Measurements from ENCODE around the gene ALDH1A1.

ALDH1A1 gene

DNA sequence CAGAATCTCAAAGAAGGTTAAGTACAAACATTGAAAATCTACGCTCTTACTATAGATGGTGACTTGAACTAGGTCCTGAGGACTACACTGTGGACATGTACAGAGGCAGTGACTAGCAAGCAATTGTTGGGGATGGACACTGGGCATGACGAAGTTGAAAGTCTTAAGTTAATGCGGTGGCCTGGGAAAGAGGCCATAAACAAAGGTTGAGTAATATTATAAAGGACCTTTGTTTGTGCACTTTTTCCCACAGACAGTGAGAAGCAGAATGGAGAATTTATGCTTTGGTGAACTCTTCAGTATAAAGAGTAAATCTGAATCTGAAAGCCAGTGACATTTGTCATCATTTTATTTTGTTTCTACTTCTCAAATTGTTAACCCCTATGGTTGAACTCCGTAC, 15.3 kb downstream of the ALDH1A1 start:
- DNase-seq = no peak

DNA sequence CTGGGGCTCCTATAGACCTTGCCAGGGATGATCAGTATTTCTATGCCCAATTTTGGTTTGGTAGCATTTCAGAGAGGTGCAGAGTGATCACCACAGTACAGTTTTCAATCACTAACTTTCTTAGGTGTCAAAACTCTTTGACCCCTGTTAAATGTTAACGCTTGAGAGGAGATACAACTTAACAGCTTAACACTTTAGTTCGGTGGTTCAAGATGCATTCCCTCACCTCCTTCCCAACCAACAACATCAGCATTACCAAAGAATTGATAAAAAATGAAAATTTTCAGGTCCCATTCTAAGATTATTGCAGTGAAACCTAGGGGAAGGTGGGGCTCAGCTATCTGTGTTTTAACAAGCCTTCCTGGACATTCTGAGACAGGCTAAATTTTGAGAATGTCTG, 16.2 kb downstream of the ALDH1A1 start:
- no peak for DNase-seq

DNA sequence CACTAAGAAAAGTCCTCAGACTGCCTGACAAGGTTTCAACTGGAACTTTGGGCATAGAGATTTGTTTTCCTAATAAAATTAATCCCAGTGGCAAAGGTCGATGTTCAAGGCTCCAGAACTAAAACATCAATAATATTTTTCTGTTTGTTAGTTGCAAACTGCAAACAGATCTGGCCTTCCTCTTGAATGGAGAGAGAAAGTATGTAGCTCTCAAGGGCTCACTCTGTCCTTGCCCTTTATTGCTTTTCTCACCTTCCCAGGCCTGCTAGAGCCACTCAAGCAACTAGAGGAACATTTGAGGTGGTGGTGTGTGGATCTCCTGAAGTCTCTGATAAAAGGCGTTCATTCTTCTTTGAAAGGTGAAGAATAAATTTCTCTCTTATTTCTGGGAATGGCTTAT, 16.6 kb downstream of the ALDH1A1 start:
- no peak for DNase-seq

DNA sequence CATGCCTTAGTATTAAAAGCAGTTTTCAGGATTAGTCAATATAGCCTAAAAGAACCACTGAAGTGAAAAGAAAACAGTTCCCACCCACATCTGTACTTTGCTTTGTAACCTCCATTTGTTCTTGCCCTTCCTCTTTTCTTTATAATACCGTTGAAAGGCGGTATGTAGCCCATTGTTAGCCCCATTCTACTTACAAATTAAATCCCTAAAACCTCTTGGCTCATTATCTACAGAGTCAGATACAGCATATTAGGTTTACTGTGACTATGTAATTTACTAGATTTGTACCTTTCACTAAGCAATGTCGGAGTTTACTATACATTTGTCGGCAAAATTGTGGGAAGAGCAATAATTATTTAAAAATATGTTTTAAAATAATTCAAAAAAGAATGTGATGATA, 17.3 kb downstream of the ALDH1A1 start:
- no peak for DNase-seq

DNA sequence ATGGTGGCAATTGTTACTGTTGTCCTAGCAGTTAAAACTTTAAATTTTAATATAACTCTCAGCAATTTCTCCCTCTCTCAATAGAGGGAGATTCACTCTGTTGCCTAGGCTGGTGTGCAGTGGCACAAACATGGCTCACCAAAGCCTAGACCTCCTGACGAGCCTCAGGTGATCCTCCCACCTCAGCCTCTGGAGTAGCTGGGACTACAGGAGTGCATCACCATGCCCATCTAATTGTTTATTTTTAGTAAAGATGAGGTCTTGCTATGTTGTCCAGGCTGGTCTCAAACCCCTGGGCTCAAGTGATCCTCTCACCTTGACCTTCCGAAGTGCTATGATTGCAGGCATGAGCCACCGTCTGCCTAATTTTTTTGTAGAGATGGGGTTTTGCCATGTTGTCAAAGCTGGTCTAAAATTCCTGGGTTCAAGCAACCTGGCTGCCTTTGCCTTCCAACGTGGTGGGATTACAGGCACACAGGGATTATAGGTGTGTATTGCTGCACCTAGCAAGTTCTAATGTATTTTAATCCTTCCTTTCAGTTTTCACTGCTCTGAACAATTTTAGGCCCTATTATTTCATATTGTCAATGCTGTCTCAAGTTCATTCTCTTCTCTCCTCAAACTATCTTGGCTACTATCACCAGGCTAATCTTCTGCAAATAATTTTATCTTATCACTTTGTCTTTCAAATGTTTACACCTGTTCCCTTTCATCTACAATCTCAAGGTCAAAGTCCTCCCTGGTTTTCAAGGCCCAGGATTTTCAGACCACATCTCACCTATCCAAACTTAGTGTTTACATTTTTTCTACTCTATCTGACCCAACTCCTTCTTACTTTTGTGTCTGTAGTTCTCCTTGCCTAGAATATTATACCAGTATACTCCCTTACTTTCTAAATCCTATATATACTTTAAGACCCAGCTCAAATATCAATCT, 18.9 kb downstream of the ALDH1A1 start:
- no peak for DNase-seq

DNA sequence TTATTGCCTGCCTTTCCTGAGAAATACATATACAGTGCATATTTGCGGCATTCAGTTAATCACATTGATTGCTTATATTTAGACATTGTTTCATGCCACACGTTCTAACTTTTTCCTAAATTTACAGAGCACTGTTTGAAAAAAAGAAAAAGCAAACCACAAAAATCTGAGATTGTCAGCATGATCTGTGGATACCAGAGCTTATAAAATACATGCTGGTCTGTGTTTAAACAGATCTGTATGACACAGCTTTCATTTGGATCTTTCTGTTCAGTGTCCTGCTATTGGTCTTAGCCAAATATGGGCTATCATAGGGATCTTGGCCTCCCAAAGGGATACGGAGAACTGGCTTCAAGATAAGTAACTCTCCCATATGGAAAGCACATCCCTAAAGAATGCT, 20.2 kb downstream of the ALDH1A1 start:
- DNase-seq = no peak

DNA sequence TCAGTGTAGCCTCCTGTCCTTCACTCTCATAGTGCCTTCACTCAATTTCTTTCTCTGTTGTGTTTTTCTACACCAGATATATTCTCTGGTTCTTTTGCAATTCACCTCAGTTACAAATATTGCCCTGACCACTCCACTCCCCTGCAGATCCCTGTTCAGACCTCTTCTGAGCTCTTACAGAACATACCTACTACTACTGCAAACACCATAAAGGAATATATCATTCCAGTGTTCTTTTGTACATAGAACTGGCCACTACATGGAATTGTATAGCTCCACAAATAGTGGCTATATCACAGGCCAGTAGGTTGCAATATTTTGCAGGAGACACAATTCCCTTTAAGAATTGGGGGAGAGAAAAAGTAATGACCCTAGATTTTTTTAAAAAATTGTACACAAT, 21.0 kb downstream of the ALDH1A1 start:
- DNase-seq = no peak

DNA sequence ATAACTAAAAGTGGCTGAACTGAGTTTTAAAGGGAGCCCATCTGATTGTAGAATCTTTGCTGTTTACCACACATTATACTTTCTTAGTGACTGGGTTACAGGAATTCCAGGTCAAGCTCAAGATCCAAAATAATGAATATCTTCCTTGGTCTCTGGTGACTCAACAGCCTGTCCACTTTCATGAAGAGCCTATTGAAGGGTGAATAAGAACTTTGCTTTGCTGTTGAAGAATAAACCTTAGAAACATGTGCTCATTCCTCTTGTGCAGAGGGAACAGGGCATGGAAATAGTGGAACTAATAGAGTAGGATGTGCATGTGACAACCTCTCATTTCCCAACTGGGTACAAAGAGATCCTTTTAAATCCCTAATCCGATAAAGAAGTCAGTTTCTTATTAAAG, 21.4 kb downstream of the ALDH1A1 start:
- DNase-seq = no peak

DNA sequence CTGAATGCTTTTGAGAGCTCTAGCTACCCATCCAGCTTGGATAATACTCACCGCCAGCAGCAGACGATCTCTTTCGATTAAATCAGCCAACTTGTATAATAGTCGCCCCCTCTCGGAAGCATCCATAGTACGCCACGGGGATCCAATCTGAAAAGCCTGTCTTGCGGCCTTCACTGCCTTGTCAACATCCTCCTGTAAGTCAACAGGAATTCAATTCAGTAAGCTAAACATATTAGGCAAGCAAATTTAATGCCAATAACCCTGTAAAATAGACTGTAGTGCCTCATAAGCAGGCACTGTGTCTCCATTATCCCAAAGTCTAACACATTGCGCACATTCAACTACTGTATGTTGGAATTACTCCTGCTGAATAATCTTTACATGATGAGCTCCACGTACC, 22.0 kb downstream of the ALDH1A1 start:
- DNase-seq = no peak

DNA sequence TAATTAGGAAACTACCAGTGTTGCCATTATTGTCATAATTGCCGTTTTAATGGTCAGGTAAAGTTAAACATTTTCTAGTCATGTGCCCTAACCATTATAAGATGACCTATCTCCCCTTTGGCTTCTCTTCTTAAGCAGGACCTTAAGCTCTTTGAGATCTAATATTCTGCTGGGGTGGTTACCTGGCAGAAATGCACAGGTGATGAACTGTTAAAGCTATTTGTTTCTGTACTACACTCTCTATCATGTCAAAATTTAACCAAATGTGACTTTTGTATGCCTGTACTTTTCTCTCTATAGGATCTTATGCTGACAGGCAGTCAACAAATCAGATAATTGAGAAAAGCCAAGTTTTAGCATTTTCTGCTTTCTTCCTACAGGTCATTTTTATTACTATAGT, 23.3 kb downstream of the ALDH1A1 start:
- no peak for DNase-seq

DNA sequence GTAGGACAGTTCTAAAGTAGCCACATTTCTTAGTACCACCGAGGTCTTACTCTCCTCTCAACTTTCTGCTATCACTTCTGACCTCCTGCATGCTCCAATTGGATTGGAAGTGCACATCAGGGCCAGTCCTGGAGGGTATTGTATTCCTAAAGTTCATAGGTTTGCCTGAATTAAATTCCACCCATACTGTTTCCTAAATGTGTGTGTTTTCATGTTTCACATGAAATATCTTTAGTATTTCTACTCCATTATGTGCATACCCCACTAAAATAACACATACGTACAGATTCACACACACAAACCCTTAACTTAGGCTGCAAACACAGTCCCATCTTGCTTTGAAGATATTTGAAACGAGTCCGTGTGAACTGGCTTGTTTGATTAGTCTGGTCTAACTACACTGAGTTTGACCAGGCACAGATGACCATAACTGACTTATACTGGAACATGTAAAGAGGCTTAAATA, 24.8 kb downstream of the ALDH1A1 start:
- DNase-seq = no peak

DNA sequence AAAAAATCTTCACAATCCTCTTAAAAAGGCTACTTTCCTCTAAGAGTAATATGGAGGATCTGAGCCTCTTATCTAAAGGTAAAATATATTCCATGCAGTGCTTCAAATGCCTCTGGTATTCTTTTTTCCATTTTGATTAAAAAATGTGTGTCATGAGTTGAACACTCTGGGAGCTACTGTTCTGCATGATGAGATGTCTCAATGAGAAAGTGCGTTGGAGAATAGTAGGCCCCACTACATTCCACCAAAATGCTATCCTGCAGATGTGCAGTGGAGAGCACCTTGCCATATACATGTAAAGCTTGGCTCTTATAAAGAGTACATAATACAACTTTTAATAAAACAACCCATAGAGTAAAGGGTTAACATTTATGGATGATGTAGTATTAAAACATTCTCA, 26.3 kb downstream of the ALDH1A1 start:
- no peak for DNase-seq

DNA sequence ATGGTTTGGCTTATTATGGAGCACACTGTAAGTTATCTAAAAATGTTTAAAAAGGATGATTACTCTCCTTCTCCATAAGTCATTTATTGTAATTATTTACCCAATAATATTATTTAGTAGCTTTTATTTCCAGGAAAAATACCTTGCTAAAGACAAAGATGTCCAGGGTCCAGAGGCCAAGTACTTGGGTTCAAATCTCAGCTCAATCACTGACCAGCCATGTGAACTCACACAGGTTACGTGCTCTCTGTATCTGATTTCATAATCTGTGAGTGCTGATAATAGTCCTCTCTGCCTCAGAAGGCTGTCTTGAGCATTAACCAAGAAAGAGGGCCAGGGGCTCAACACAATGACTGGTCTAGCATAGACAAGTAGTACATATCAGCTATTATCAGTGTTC, 27.0 kb downstream of the ALDH1A1 start:
- no peak for DNase-seq

DNA sequence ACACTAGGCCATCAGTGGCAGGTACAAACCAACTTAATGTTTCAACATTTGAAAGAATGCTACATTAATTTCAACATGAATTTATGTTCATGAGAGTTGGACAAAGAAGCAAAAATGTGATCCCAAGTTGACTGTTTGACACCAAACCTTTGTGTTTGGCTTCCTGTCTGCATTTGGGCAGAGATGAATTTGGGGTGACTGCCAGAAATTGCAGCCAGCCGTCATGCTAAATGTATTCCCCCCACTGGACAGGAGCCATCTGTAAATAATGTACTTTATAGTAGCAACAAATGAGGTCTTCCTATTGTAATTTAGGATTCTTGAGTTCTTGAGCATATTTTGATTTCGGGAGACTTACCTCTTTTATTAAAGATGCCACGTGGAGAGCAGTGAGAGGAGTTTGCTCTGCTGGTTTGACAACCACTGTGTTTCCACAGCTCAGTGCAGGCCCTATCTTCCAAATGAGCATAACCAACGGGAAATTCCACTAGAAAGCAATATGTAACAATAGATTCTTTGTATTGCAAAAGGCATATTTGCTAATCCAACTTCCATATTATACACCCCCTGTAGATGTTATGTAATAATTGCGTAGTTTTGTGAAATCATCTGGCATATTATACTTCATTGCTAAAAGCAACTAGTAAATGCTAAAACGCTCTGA, 27.6 kb downstream of the ALDH1A1 start:
- no peak for DNase-seq

DNA sequence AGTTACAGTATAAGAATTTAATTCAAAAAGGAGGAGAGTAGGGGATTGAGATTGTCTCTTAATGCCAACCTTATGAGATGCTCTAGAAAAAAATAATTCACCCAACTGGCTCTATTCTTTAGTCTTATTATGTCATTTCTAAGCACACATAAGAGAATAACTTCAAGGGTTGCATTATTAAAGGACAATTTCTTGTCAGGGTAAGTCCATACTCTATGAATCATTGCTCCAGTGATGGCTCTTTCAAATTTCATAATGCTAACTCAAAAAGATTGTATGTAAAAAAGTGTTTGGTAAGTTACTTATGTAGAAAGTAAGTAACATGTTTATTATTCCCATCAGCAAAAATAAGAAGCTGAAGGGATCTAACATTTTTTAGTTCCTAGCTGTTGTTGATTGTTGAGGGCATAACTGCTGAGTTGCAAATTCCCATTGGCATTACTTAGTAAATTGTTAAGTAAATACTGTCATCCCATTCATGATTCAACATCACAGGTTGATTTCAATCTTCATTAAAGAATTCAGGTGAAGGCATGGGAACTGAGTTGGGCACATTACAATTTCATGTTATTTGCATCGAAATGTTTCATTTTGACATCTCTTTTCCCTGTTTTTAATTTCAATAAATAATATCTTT, 28.6 kb downstream of the ALDH1A1 start:
- no peak for DNase-seq

DNA sequence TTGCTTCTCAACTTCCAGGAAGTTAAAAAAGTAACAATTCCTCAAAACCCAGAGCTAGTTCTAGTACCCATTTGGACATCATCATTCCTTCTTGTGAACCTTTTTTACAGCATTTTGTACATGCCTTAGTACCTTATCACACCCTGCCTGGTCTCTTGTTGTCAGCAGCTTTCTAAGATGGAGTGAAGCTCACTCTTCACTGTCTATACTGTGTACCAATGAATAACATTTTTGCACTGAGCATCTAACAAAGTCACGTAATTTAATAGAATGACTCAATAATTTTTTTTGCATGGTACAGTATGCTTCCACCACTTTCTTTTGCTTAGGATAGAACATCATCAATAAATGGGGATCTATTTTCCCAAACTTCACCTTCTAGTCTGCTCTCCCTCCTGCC, 29.8 kb downstream of the ALDH1A1 start:
- DNase-seq = no peak

DNA sequence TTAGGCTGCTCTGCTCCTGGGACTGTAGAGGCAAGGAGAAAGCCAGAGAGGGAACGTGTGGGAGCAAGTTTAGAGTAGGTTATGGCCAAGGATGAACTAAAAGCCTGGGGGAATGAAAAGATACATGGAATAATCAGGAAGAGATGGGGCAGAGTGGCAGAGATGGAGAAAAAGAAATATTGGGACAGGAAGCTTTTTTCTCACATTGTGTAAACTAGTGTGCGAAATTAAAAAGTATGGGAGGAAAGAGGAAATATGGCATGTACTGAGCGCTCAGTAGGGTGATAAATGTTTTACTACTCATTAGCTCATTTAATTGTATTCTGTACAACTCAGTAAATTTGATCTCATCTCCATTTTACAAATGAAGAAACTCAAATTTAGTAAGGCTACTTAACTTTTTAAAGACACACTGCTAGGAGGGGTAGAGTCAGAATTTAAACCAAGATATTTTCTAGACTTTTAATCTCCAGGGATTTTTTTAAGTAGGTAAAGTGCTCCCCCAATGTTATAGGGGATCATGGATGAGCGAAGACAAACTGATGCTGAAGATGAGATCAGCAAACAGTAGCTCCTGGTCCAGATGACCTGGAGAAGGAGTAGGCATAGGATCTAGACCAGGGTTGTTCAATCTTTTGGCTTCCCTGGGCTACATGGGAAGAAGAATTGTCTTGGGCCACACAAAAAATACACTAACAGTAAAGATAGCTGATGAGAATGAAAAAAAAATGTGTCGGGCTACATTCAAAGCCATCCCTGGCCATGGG, 30.8 kb downstream of the ALDH1A1 start:
- no peak for DNase-seq

DNA sequence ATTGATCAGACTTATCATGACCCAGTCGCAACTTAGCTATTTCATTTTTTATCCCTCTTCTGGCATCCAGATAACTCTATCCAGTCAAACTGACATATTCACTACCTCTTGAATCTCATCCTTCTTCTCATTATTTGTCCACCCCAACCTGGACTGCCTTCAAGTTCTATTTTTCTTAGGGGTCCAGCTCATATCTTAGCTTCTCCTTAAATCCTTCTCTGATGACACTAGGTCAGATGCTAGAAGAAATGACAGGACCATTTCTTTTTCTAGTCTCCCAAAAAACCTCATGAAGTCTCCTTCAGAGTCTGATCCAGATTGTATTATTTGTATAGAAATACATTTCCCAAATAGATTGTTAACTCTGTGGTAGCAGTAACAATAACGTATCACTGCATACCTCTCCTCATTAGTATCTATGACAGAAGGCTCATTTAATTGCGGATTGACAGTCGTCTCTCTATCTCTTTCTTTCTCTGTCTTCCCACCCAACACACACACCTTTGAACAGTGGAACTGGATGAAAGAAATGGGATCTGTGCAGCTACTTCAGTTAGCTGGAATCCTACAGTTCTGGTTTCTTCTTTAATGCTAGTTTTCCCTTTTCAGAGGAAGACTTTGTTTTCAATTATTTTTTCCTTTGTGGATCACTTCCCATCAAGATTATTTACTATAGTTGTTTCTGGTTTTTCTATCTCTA, 33.5 kb downstream of the ALDH1A1 start:
- DNase-seq = no peak

DNA sequence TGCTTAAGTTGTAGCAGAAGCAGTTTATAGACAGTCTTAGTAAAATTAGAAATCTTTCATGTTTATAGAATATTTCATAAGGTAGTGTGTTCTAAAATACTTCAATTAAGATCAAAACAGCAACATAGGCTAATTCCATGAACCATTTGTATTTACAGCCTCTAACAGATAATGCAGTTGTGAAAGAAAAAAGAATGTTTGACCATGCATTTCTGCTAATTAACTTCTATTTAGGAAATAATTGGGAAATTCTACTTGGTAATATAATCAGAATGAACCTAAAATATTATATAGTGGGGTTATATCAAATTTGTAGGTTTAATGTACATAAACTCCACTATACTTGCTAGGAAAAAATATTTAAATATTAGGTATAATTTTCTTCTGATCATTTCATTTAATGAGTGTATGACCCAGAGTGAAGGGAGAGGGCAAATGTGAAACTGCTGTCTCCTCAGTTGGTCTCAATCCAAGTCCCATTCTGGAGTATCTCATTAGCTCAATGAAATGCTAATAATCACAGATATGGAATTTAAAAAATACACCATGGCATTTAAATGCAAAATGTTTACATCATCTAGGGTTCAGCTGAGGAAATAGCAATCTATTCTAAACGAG, 34.9 kb downstream of the ALDH1A1 start:
- no peak for DNase-seq

DNA sequence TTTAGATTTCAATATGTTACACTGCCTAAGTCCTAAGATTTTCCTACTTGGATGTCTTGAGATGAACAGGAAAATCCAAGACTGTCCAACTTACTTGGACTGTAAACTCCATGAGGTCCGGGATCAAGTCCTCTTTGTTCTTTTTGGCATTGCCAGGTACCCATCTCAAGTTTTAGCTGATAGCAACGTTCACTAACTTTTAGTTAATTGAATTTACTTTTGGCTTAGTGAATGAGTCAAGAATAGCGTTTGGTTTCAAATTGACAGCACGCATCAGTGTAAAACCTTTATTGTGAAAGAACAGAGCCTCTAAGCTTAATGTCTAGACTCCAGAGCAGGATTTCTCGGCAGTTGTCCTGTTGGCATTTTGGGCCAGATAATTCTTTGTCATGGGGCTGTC, 37.2 kb downstream of the ALDH1A1 start:
- no peak for DNase-seq

DNA sequence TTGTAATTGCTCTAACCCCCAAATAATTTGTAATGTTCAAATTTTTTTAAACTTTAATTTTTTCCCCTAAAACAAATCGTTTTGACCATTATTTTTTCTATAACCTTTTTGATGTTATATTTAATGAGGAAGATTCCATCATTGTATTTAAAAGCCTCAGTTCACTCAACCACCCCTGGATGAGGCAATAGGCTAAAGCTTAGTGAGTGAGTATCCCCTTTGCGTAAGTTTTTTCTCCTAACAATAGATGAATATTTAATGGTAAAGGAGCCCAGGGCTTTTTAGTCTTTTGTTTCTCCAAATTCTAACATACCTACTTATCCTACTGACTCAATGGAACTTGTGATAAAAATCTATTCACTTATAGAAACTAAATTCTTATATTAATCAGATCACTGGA, 38.1 kb downstream of the ALDH1A1 start:
- no peak for DNase-seq

DNA sequence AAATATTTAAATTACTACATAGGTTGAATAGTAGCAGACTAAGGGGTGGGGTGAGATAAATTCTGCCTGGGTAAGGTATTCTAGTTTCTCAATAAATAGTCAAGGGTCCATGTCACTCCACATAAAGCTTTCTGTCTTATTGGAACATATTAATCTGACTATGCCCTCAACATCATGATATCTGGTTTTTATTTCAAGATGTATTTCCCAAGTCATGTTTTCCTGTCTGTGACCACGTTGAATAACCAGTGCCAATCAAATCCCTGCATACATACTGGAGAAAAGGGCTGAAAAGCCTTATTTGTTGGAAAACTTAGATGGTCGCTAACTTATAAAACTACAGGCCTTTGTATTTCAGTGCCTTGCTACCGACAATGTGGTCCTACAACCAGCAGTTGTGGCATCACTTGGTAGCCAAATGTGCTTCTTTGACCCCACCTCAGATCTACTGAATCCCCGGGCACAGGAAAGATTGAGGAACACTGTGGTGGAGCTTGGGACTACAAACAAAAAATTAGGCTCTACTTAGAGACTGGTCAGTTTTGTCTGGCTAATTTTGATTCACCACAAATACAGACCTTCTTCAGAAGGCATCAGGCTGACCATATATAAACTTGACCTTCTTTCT, 39.4 kb downstream of the ALDH1A1 start:
- no peak for DNase-seq

All from NCI-H82 (cell line).